Spinal cord (tissue), 10 donors: Measurements from ENCODE around the gene FNBP1. TPM values are rescaled to one million over a fixed set of nuclear protein-coding genes. Genes with fewer than 3 reads are reported as not detected.
"Not testable (repeated sequence)": the region's sequence is repeated elsewhere in the genome, so short reads cannot be mapped to it uniquely, and the experiment has no call there.

ENCODE experiments used
- DNase-seq, 6 donors: peaks; one replicate each; pipeline versions ENCODE4 v3.0.0 to v3.0.0-alpha.2; 2013 to 2015; ENCODE audit warnings: low spot score in 6 of 6, low read depth in 4 of 6
- H3K27ac ChIP-seq: one replicate; pipeline ENCODE4 v1.5.1; 2013; ENCODE audit warnings: low read depth, low read length, control low read depth
- H3K27me3 ChIP-seq: one replicate; pipeline ENCODE4 v1.6.1; 2013; ENCODE audit warnings: low read length; ENCODE audit not compliant: control insufficient read depth, insufficient read depth
- H3K36me3 ChIP-seq: one replicate; pipeline ENCODE4 v1.6.1; 2013; ENCODE audit warnings: low read length; ENCODE audit not compliant: control insufficient read depth, insufficient read depth
- H3K4me1 ChIP-seq: one replicate; pipeline ENCODE4 v1.6.1; 2013; ENCODE audit warnings: low read length; ENCODE audit not compliant: control insufficient read depth, insufficient read depth
- H3K4me3 ChIP-seq: one replicate; pipeline ENCODE4 v1.5.1; 2013; ENCODE audit warnings: low read depth, low read length, control low read depth
- H3K9me3 ChIP-seq: one replicate; pipeline ENCODE4 v1.6.1; 2013; ENCODE audit warnings: low read length; ENCODE audit not compliant: control insufficient read depth, insufficient read depth
- WGBS: methylation state at CpG from one replicate; pipeline ENCODE4 v1.1.5; 2013; ENCODE audit warnings: missing lambda C conversion rate; ENCODE audit not compliant: insufficient coverage; 5-methylcytosine and 5-hydroxymethylcytosine counted together
- polyA plus RNA-seq, 2 donors: library from polyadenylated mRNA; unstranded; fragments of 120-200 nt; gene quantifications; one replicate each; pipeline ENCODE4 v1.2.1, GENCODE V29; 2013; ENCODE audit not compliant: insufficient read length in 2 of 2
- total RNA-seq, 2 donors: library from RNA; depleted of rRNA in 1 of 2; stranded (reverse); fragments of 120-200 nt in 1 of 2; fragments of >200 nt in 1 of 2; gene quantifications; one replicate each; pipeline versions ENCODE4 v1.2.3 to v1.2.4, GENCODE V29; 2013 to 2014
- donor health status: healthy.

The FNBP1 gene
- total and polyA plus RNA-seq, 4 donors: 47.8 to 105 (median 79.2) TPM

- no peak for DNase-seq
- Histone ChIP-seq H3K27ac (no peak overlapping the region), H3K4me1 (peaks cover 22% of the 10 kb centered on the region), H3K9me3 (no peaks in the 10 kb centered on the region), H3K27me3 (no peaks in the 10 kb centered on the region), H3K36me3 (no peaks in the 10 kb centered on the region), H3K4me3 (no peak overlapping the region)
- 41% methylated on average over 6 of the region's 7 CpGs for WGBS
Observed at GRCh38 chr9:130023144-130023787, 19.7 kb downstream of the FNBP1 start.

GRCh38 chr9:130022566-130023143, 20.3 kb downstream of the FNBP1 start:
- 100% methylated on average over 4 of the region's 8 CpGs for WGBS
- no peaks in the 10 kb centered on the region for H3K27me3 ChIP-seq
- peaks cover 22% of the 10 kb centered on the region for H3K4me1 ChIP-seq
- H3K36me3 ChIP-seq: no peaks in the 10 kb centered on the region
- no peak for DNase-seq
- H3K9me3 ChIP-seq: no peaks in the 10 kb centered on the region
- H3K4me3 ChIP-seq: no peak overlapping the region
- H3K27ac ChIP-seq: no peak overlapping the region

GRCh38 chr9:130021842-130022241, 21.1 kb downstream of the FNBP1 start:
- not testable (repeated sequence) for H3K4me3 ChIP-seq, H3K36me3 ChIP-seq, DNase-seq, H3K9me3 ChIP-seq, H3K27me3 ChIP-seq, H3K27ac ChIP-seq
- peaks cover 22% of the 10 kb centered on the region for H3K4me1 ChIP-seq
- 100% methylated on average over 1 of the region's 3 CpGs for WGBS

GRCh38 chr9:130021123-130021522, 21.9 kb downstream of the FNBP1 start:
- Histone ChIP-seq H3K9me3 (no peaks in the 10 kb centered on the region), H3K4me1 (peaks cover 22% of the 10 kb centered on the region), H3K27me3 (no peaks in the 10 kb centered on the region), H3K36me3 (no peaks in the 10 kb centered on the region), H3K4me3 (no peak overlapping the region), H3K27ac (no peak overlapping the region)
- no CpG with 5 or more reads among the region's 2 CpGs for WGBS
- DNase-seq: no peak

- Histone ChIP-seq H3K27me3 (no peaks in the 10 kb centered on the region), H3K4me1 (peaks cover 22% of the 10 kb centered on the region), H3K4me3 (no peak overlapping the region), H3K9me3 (no peaks in the 10 kb centered on the region), H3K36me3 (no peaks in the 10 kb centered on the region), H3K27ac (peak overlapping the region; percentile 67)
- DNase-seq: peak in 2 of 6 donors; percentile 72 to 74
- 14% methylated on average over 1 of the region's 7 CpGs for WGBS
Observed at GRCh38 chr9:130020618-130021017, 22.4 kb downstream of the FNBP1 start.

GRCh38 chr9:130018265-130018664, 24.7 kb downstream of the FNBP1 start:
- H3K27me3 ChIP-seq: no peaks in the 10 kb centered on the region
- no peak overlapping the region for H3K4me3 ChIP-seq
- H3K36me3 ChIP-seq: no peaks in the 10 kb centered on the region
- H3K9me3 ChIP-seq: no peaks in the 10 kb centered on the region
- H3K27ac ChIP-seq: no peak overlapping the region
- H3K4me1 ChIP-seq: peaks cover 20% of the 10 kb centered on the region
- DNase-seq: no peak
- 90% methylated on average over 2 of the region's 4 CpGs for WGBS

- H3K4me1 ChIP-seq: peaks cover 16% of the 10 kb centered on the region
- not testable (repeated sequence) for H3K36me3 ChIP-seq, H3K9me3 ChIP-seq, H3K4me3 ChIP-seq, H3K27ac ChIP-seq, H3K27me3 ChIP-seq, DNase-seq
- WGBS: 100% methylated on average over 2 of the region's 8 CpGs
Observed at GRCh38 chr9:130017510-130017909, 25.5 kb downstream of the FNBP1 start.

- H3K9me3 ChIP-seq: no peaks in the 10 kb centered on the region
- no peaks in the 10 kb centered on the region for H3K36me3 ChIP-seq
- WGBS: no CpG with 5 or more reads among the region's 2 CpGs
- no peak for DNase-seq
- H3K27me3 ChIP-seq: no peaks in the 10 kb centered on the region
- no peak overlapping the region for H3K4me3 ChIP-seq
- peaks cover 14% of the 10 kb centered on the region for H3K4me1 ChIP-seq
- no peak overlapping the region for H3K27ac ChIP-seq
Observed at GRCh38 chr9:130017076-130017475, 25.9 kb downstream of the FNBP1 start.

- H3K4me1 ChIP-seq: peaks cover 10% of the 10 kb centered on the region
- 100% methylated on average over 1 of the region's 5 CpGs for WGBS
- H3K27me3 ChIP-seq: no peaks in the 10 kb centered on the region
- H3K36me3 ChIP-seq: no peaks in the 10 kb centered on the region
- H3K9me3 ChIP-seq: no peaks in the 10 kb centered on the region
- H3K4me3 ChIP-seq: no peak overlapping the region
- no peak for DNase-seq
- H3K27ac ChIP-seq: no peak overlapping the region
Observed at GRCh38 chr9:130015353-130016019, 27.5 kb downstream of the FNBP1 start.

GRCh38 chr9:130013326-130013725, 29.7 kb downstream of the FNBP1 start:
- Histone ChIP-seq H3K27ac (no peak overlapping the region), H3K9me3 (no peaks in the 10 kb centered on the region)
- WGBS: no CpG with 5 or more reads among the region's 2 CpGs

More at GRCh38 chr9:130013326-130013725, 29.7 kb downstream of the FNBP1 start:
- Histone ChIP-seq H3K4me3 (no peak overlapping the region), H3K27me3 (no peaks in the 10 kb centered on the region), H3K36me3 (no peaks in the 10 kb centered on the region), H3K4me1 (no peaks in the 10 kb centered on the region)
- no peak for DNase-seq
